Activated T-cell treated with anti-CD3 and anti-CD28 coated beads for 48 hours (primary cell): Measurements from ENCODE around the gene MYCBPAP.

Source experiments
- DNase-seq: peaks from one replicate; pipeline ENCODE4 v3.0.0-alpha.2; 2020; ENCODE audit warnings: low read depth

The MYCBPAP gene

DNA sequence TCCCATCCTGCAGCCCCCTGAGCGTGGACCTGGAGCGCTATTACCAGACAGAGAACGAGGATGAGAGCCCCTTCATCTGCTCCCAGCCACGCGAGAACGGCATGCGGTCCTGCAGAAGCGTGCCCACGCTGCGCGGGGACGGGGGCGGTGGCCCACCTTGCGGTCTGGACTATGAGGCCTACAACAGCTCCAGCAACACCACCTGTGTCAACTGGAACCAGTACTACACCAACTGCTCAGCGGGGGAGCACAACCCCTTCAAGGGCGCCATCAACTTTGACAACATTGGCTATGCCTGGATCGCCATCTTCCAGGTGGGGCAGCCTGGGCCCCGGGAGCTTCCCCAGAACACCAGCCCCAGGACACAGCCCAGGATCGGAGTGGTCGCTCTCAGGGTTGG is 64.3 kb downstream of the MYCBPAP start:
- no peak for DNase-seq

DNA sequence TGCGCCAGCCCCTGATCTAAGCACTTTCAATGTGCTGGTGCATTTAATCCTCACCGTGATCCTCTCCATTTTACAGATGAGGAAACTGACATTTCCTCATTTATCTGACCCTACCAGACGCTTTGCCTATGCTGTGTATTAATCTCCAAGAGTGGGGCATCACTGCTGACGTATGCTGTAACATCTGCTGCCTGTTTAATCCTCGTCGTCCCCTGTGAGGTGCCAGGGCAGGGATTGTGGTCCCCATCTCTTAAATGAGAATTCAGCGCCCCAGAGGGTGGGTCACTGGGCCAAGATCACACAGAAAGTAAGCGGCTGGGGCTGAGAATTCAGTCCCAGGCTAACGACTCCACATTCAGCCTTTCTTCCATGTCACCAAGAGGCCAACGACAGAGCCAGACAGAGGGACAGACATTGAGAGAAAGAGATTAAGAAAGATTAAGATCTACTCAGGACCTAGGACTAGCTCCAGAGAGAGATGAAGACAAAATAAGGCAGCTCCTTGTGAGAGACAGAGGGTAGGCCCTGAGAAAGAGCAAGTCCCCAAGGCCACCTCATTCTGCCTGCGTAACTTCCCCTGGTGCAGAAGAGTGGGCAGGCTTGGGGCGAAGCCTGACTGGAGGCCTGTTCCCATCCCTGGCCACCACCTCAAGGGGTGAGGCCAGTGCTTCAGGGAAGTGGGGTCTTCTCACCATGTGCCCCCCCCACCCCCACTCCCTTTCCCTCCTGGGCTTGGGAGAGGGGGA is 65.8 kb downstream of the MYCBPAP start:
- no peak for DNase-seq

DNA sequence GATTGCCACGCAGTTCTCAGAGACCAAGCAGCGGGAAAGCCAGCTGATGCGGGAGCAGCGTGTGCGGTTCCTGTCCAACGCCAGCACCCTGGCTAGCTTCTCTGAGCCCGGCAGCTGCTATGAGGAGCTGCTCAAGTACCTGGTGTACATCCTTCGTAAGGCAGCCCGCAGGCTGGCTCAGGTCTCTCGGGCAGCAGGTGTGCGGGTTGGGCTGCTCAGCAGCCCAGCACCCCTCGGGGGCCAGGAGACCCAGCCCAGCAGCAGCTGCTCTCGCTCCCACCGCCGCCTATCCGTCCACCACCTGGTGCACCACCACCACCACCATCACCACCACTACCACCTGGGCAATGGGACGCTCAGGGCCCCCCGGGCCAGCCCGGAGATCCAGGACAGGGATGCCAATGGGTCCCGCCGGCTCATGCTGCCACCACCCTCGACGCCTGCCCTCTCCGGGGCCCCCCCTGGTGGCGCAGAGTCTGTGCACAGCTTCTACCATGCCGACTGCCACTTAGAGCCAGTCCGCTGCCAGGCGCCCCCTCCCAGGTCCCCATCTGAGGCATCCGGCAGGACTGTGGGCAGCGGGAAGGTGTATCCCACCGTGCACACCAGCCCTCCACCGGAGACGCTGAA is 67.5 kb downstream of the MYCBPAP start:
- no peak for DNase-seq

- DNase-seq: no peak
These were observed 68.6 kb downstream of the MYCBPAP start for GRCh38 chr17:50576864-50577263.

- no peak for DNase-seq
These were observed 69.3 kb downstream of the MYCBPAP start for GRCh38 chr17:50577451-50577954.

GRCh38 chr17:50578173-50578572 is 69.9 kb downstream of the MYCBPAP start:
- DNase-seq: no peak

DNA sequence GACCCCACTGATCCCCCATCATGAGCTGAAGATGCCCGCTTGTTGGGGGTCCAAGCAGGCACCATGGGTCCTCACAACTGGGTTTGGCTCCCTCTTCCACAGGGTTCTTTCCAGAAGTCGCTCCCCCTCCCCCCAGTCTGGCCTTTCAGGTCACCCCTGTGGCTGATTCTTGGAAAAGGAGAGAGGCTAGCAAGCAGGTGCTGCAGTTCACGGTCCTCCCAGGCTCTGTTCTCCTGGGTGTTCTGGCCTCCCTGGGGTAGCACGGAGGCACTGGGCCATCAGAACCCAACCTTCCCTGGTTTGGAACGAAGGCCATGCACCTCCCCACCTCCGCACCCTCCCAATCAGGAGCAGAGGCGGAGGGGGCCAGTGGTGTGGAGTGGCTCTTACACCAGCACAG is 71.2 kb downstream of the MYCBPAP start:
- DNase-seq: no peak

DNA sequence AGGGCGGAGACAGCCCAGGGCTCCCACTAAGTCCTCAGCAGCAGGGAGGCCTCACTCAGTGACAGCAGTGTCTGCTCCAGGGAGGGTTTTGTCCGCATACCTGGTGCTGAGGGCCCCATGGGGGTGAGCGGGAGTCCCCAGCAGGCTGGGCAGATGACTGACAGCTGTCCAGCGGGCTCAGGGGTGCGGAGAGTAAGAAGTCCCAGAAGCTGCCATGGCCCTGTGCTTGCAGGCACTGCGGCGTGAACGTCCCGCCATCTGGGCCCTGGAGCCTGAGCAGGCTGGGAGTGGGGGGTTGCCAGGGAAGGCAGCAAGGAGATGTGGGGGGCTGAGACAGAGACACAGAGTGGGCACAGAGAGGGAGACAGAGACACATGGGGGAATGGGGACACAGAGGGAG is 72.4 kb downstream of the MYCBPAP start:
- no peak for DNase-seq
